Bladder microvascular endothelial cell (primary cell): ENCODE results near the gene FNDC10. TPM values are rescaled to one million over a fixed set of nuclear protein-coding genes. Genes with fewer than 3 reads are reported as not detected.

Experiments
- total RNA-seq: library from RNA; depleted of rRNA; stranded (reverse); fragments of >200 nt; gene quantifications from 2 replicates; pipeline ENCODE4 v1.2.3, GENCODE V29; 2014

FNDC10 gene
- total RNA-seq: 0.16 and 0.94 TPM in 2 replicates

DNA sequence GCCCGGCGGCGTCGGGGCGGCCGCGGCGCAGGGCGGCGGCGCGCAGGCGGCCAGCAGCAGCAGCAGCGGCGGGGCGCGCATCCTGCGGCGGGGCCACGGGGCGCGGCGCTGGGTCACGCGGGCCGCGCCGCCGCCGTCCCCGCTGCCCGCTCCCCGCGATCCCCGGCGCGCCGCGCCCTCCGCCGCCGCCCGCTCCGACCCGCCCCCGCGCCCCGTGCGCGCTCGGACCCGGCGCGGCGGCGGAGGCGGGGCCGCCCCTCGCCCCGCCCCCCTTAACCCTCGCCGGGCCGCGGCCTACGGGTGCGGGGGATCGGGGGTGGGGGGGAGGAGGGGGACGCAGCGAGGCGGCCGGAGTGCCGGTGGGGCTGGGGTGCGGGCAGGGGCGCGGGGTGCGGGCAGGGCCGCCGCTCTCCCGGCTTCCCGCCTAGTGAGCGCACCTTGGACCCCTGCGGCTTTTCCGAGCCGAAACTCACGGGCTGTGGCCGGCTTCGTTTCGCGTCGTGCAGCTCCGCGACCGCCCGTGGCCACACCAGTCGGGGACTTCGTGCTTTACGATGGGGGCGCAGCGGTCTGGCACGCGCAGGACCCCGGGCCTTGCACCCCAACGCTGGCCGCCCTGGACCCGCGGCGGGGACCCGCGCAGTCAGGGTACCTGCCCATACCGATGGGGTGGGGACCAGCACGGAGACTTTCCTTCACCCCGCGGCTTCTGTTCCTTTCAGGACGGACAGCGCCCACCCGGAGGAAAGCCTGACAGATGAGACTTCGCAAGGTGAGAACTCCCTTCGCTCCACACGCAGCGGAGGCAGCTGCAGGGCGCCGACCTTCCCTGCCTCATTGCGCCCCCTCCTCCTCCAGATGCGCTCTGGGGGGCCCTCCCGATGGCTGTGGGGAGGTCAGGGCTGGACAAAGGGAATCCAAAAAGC, at the start of gene FNDC10:
Gene FNDC10 (minus strand): TSS at position 201 of the 926 bp plus-strand sequence. CDS start 120 bp downstream, at position 81.

DNA sequence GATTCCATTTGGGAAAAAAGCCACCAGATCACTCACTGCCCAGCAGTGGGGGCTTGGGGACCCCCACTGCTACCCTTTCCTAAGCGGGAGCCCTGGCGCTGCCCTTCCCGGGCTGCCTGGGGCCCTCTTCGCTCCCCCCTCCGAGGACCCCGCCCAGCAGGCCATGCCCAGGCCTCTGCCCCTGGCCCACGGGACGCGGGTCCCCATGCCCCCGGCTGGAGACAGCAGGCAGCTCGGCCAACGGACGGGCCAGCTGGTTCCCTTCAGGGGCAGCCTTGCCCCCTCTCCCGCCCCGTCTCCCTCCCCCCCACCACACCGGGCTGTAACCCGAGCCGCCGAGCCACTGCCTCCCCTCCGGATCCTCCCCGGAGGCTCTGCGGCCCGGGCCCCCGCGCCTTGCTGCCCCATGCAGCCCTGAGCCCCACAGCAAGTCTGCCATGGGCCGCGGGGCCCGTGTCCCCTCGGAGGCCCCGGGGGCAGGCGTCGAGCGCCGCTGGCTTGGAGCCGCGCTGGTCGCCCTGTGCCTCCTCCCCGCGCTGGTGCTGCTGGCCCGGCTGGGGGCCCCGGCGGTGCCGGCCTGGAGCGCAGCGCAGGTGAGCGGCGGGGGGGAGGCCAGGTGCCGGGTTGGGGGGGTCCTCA, 32.0 kb upstream of the FNDC10 start, which contains the start of gene MMP23B:
Gene MMP23B (plus strand): TSS at position 392 of the 639 bp plus-strand sequence. CDS start 46 bp downstream, at position 438.

DNA sequence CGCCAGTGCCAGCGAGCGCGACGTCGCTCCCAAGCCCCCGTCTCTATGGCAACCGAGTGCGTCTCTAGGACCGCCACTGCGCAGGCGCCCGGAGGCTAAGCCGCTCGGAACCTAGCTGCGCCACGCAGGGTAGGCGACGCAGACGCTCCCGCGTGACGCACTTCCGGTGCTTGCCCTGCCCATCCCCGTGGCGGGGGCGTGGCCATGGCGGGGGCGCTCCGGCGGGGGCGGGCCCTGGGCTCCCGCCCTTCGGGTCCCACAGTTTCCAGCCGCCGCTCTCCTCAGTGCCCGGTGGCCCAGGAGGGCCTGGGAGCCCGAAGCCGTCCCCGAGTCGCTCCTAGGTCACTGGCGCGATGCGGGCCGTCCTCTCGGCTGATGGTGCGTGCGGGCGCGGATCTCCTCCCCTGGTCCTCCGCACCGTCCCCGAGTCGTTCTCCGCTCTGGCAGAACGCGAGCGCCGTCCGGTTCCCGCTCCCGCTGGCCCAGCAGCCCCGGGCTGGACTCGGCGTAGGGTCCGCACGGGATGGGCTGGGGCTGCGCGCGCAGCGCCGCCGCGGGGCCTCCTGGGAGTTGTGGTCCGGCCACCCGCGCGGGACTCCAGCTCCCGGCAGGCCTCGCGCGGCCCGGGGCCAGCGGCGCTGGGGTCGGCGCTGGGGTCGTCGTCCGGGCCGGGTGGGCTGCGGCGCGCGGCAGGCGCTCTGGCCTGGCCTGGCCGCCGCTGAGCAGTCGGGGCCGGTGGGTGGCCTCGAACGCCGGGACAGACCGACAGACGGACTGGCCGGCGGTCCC, 15.5 kb upstream of the FNDC10 start, which contains the start of gene MIB2:
Gene MIB2 (plus strand): TSS at position 245 of the 789 bp plus-strand sequence. CDS start 7,953 bp downstream, outside the sequence.

GRCh38 chr1:1574721-1575537, 25.0 kb downstream of the FNDC10 start, which contains the start of gene SSU72:
SSU72 (minus strand) TSS chr1:1574863; CDS start chr1:1574557, 306 bp downstream.

Other genes starting within 250 kb of the FNDC10 start
- 0.38 and 0.97 TPM in 2 replicates for gene MXRA8, start 241.6 kb downstream of the FNDC10 start, total RNA-seq
- 70.4 and 101 TPM in 2 replicates for gene AURKAIP1, start 224.9 kb downstream of the FNDC10 start, total RNA-seq
- gene CCNL2, start 200.8 kb downstream of the FNDC10 start, total RNA-seq: 54.7 and 196 TPM in 2 replicates
- gene MRPL20, start 192.8 kb downstream of the FNDC10 start, total RNA-seq: 62.6 and 82.6 TPM in 2 replicates
- 0.25 and 0.32 TPM in 2 replicates for gene ANKRD65, start 178.9 kb downstream of the FNDC10 start, total RNA-seq
- 19.4 and 34.7 TPM in 2 replicates for gene VWA1, start 164.4 kb downstream of the FNDC10 start, total RNA-seq
- 1.4 TPM in 1 of 2 replicates, not detected in the other for gene ATAD3C, start 150.4 kb downstream of the FNDC10 start, total RNA-seq
- 17.9 and 21.2 TPM in 2 replicates for gene ATAD3B, start 128.4 kb downstream of the FNDC10 start, total RNA-seq
- gene ATAD3A, start 88.0 kb downstream of the FNDC10 start, total RNA-seq: 28.0 and 37.1 TPM in 2 replicates
- 2.1 and 2.4 TPM in 2 replicates for gene TMEM240, start 59.5 kb downstream of the FNDC10 start, total RNA-seq
- 45.8 and 64.1 TPM in 2 replicates for gene SSU72, start 25.3 kb downstream of the FNDC10 start, total RNA-seq
- 31.1 and 68.6 TPM in 2 replicates for gene MIB2, start 15.4 kb upstream of the FNDC10 start, total RNA-seq
- gene MMP23B, start 32.0 kb upstream of the FNDC10 start, total RNA-seq: 0.16 and 0.19 TPM in 2 replicates
- gene CDK11B, start 58.9 kb upstream of the FNDC10 start, total RNA-seq: 6.6 and 11.0 TPM in 2 replicates
- gene SLC35E2B, start 92.7 kb upstream of the FNDC10 start, total RNA-seq: 13.9 and 29.8 TPM in 2 replicates
- 8.4 and 17.6 TPM in 2 replicates for gene CDK11A, start 124.2 kb upstream of the FNDC10 start, total RNA-seq
- gene NADK, start 178.3 kb upstream of the FNDC10 start, total RNA-seq: 39.2 and 75.2 TPM in 2 replicates